GM21447 (cell line): ENCODE data around the gene TUBB1.

Experiments
- ATAC-seq: cut with Tn5 transposase; IDR thresholded peaks from one replicate; pipeline ENCODE4 v1.9.1; 2021; ENCODE audit not compliant: unreplicated experiment

TUBB1 gene

DNA sequence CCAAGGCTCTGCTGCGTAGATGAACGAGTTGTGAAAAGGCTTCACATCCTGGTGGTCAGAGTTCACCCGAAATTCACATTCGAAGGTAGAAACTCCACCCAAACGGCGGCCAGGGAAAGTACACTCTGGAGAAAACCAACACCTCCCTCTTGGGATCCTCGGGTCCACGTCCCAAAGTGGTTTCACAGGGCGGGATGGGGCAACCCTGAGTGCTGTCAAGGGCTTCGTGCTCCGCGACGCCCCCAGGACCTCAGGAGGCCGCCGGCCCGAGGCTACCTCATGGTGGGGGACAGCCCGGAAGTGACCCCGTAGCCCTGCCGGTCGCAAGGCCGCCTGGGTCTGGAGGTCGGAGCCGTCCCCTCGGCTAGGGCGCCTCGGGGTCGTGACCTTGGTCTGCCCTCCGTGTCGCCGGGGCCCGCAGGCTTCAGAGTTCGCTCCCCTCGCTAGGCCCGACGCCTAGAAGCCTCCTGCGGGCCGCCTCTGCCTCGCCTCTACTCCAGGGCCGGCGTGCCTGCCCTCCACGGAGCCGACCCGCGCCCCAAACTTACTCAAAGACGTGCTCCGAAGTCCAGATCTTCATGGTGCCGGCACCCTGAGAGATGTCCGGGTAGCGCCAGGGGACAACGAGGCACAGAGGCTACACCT is 23.0 kb downstream of the TUBB1 start, which contains the start of gene PRELID3B:
PRELID3B (minus strand) TSS at position 636 of the 645 bp plus-strand sequence; CDS start at position 580, 56 bp downstream.
- ATAC-seq: peak; percentile 40

DNA sequence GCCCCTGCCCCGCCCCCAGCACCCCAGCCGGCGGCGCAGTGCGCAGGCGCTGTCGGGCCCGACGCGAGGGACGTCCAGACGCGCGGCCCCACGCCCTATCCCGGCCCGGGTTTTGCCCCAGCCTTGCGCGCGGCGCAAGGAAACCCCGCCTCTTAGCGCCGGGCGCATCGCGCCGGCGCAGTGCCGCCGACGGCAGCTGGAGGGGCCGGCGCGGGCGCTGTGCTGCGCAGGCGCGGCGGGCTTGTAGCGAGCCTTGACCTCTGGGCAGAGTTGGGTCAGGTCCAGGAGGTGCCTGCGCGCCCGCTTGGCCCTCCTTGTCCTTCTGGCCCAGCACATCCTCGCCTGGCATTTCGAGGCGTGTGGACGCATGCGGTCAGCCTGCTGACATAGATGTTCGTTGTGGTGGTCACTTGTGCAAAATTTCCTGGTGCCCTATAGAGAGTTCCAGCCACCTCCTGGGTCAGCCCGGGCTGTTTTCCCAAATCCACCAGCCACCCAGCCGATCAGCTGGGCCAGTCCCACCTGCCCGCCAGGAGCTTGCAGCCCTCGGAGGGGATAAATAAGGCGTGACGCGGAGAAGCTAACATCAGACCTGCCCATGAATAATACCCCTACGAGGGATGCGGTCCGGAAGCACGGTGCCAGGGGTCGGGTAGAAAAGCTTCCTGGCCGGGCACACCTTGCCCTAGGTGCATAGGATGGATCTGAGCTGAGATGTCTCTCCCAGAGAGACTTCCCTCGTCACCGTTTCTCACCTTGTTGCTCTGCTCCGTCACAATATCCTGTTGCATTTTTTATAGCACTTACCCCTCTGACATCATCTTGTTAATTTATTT is 23.8 kb downstream of the TUBB1 start:
- peak; percentile 87 for ATAC-seq

DNA sequence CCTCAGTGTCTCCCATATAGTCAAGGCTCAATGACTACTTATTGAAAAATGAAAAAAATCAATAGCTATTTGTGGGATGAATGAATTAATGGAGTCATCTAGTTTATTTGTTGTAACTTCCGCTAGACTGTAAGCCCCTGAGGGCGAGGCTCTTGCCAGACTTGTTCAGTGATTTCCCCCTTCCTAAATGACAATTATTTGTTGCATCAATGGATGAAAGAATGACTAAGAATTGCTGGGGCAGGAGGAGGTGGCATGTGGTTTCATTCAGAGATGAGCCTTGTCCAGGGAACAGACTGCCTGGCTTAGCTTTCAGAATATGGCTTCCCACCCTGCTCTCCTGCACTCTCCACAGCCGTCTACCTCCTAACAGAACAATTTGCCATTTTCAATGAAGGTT is 24.5 kb downstream of the TUBB1 start:
- ATAC-seq: no peak

DNA sequence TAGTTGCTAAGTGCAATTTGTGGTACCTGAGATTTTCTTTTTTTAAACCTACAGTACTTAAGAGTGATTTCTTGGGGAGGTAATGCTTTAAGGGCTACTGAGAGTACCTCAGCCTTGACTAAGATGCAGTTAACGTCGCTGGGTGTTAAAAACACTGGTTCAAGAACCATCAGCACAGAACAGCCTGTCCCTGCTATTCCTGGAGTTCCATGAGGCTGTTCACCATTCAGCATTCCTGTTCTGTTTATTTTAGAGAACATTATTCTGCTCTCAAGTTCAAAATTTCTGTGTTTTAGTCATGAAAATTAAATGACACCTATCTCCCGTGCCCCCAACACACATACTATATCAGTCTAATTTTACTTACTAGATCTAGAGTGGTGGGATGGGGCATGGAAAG is 25.1 kb downstream of the TUBB1 start:
- no peak for ATAC-seq

DNA sequence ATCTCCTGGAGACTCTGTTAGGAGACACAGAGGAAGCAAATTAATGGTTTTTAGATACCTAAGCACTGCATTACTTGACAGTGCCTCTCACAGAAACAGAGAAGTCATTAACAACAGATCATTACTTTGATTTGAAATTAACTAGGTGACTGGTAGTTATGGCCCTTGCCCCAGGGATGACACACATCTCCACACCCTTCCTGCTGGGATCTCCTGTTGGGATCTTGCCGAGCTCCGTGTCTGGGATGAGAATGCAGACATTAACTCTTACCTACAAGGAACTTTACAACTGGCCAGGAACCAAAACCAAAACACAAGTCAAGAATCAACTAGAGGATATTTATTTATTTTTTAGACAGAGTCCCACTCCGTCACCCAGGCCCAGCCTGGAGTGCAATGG is 25.6 kb downstream of the TUBB1 start:
- no peak for ATAC-seq

DNA sequence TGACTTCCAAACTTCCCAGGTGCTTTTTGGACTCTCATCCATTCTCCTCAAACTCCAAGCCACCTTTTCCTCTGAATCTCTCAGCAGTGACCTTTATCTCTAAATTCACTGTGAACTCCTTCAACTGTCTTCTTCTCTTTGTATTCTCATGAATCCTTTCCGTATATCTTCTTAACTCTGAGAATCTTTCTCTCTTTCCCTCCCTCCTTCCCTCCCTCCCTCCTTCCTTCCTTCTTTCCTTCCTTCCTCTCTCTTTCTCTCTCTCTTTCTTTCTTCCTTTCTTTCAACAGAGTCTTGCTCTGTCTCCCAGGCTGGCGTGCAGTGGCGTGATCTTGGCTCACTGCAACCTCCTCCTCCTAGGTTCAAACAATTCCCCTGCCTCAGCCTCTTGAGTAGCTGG is 27.6 kb downstream of the TUBB1 start:
- ATAC-seq: no peak

DNA sequence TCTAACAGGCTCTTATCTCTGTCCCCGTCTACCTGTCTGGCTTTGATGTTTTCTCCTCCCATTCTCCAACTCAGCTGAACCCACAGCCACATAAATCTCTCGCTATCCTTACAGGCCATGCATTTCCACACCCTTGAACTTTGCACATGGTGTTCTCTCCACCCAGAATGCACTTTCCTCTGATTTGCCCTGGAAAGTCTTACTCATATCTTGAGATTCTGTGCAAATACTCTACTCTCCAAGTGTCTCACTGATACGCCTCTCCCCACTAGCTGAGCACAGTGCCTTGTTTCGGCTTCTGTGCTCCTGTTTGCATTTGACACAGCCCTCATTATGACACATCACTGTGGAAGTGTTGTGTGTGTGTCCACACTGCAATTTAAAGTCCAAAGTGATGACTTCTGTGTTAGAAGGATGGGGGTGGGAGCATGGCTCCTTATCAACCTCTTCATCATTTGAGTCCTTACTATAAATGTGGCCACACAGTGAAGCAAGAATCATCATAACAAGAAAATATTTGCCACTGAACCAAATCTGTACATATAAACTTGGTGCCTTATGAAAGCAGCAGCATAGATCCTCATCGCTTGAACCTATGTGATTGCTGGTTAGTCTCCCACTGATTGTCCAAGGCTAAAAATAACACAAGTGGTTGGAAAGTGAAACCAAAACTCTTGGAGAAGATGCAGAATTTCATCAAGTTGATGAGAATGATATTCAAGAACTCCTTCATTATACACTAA is 28.9 kb downstream of the TUBB1 start:
- ATAC-seq: no peak

DNA sequence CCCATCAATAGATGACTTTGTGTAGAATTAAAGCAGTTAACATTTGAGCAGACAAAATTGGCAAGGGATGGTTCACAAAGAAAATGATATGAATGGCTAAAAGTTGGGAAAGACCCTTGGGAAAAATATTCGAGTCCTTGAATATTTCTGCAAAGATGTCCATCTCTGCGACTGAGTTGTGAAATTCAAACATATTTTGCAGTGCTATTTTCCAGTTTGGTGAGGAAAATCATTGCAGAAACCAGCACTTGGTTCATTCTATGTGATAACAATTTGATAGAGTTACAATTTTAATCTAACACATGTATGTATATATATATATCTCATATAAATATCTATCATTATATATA is 29.4 kb downstream of the TUBB1 start:
- ATAC-seq: no peak

DNA sequence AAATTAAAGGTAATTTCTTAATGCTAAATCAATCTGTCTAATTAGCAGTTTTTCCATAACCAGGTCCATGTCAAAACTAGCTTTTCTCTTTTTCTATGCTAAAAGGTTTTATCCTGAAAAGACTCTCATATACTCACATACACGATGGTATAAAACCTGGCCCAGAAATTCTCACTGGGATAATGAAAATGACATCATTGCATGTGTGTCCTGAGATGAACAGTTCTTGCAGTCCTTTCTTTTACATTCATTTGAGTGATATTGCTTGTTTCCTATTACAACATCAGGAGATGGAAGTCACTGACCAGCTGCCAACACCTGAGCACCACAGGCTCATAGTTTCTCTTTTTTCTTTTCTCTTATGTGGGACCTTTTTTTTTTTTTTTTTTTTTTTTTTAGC is 31.2 kb downstream of the TUBB1 start:
- ATAC-seq: no peak

DNA sequence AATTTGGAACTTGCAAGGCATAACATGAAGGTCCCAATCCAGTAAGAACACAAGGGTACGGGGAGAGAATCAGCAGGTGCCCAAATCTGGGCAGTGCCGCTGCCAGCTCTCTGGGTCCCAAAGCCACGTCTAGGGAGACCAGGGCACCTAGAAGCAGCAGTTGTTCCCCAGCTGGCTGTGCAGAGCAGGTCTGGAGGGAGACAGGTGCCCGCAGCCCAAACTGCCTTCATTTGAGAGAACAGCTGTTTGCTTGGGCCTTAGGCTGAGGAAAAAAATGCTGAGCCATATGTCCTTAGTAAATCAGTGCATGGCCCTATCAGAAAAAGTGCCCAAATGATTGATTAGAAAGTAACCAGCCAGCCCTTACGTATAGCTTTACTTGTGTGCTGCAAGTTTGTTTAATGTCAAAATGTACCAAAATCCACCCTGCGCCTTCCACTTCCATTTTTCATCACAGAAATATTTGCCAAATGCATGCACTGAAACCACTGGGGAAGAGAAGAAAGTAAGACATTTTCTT is 32.5 kb downstream of the TUBB1 start:
- ATAC-seq: no peak

DNA sequence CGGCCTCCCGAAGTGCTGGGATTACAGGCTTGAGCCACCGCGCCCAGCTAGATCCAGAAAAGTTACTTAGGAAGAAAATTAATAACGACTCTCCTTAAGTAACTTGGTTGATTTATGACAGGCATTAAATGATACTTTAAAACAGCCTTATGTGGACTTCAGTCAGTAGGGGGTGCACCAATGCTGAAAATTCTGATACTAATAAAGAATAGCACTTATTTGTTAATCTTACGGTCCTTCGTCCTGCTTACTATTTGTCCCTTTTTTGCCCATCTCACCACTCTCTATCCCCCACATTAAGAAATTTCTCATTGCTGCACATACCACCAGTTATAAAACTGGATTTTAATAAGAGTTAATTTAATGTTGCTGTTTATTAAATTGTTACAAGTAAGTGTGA is 36.1 kb downstream of the TUBB1 start:
- no peak for ATAC-seq

DNA sequence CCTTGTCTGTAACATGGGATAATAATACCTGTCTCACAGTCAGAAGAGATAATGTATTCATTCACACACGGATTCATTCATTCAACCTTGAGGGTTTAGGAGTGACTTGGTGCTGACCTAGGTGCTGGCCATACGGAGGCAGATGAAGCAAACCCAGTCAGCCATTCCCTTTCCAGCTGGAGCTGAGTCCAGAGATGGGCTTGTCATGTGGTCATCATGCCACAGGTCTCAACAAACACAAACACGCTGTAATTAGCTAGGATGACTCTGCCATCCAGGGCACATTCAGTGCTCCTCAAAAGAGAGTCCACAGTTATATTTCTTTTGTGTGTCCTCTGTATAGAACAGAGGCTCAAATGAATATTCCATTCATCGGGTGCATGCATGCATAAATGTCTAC is 42.9 kb downstream of the TUBB1 start:
- no peak for ATAC-seq

DNA sequence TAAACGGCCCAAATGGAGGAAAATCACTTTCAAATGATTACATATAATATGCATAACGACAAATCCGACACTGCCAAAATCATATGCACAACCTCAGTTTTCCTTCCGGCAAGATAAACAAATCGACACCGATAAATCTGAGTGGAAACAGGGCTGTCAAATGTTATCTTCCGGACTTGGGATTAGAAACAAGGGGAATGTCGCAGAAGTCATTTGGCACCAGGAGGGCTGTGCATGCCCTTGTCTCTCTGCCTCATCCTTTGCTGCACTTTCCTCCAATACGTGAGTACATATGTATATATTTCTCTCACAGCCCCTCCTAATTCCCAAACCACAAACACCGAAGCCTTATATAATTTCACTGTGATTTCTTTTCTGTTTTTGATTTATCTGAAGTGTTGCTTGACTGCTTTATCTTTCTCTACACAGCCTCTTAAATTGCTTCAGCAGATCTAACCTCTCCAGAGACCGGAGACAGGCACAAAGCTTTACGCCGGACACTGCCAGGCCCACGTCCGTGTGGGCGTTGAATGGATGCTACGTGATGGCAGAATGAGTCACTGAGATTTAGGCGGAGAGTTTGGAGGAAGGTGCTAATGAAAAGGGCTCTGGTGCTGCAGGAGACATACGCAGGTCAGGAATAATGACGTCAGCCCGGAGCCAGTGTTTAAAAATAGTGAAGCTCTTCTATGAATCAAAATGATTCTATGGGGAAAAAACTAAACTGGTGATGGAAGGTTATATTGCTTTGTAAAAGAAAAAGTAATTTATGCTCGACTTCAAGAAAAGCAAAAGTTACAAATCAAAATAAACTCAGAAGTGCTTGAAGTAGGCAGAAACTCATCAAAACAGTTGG is 44.4 kb downstream of the TUBB1 start:
- no peak for ATAC-seq

DNA sequence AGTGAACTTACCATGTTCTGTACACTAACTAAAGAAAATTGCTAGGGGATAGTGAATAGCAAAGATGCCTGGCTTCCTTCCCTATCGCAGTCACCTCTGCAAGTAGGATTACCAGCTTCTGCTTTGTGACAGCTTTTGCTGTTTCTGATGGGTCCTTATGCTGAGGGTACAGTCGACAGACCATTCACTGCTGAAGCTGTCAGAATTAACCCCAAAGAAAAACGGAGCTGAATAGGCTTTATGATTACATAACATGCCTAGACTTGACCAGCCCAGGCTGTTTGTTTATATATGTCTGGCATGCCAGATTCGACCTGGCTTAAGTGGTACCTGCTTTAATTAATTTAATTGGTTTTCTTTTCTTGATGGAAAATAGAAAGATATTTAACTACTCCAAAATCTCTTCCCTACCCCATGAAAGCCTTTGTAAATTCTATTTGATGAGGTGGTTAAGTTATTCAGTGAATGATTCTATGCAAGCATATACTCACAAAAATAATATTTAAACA is 45.0 kb downstream of the TUBB1 start:
- no peak for ATAC-seq

DNA sequence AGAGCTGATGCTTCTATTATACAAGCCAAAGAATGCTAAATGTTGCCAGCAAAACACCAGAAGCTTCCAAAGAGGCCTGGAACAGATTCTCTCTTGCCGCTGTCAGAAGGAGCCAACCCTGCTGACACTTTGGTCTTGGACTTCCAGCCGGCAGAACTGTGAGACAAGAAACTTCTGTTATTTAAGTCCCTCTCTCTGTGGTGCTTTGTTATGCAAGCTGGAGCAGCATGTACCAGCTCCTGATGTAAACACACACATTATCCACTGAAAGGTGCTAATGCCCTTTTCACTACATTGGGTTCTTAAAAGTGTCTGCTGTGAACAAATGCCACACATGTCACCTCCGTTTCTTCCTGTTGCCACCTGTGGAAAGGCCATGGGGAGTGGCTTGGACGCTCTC is 49.3 kb downstream of the TUBB1 start:
- ATAC-seq: no peak

DNA sequence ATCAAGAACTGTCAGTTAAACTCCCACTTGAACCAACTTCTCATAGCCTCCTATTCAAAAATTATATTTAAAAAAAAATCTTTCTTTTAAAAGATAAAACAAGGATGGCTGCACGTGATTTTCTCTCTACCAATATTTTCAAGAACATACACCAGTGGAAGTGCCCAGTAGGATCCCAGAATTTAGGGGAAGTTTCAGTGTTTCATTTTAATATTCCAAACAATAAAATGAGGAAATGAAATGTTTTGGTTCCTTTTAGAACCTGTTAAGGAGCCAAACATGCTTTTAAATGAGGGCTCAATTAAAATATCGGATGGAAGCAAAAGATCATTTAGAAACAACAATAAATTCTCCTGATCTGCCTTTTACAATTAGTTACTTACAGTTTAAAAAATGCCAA is 49.8 kb downstream of the TUBB1 start:
- ATAC-seq: no peak

DNA sequence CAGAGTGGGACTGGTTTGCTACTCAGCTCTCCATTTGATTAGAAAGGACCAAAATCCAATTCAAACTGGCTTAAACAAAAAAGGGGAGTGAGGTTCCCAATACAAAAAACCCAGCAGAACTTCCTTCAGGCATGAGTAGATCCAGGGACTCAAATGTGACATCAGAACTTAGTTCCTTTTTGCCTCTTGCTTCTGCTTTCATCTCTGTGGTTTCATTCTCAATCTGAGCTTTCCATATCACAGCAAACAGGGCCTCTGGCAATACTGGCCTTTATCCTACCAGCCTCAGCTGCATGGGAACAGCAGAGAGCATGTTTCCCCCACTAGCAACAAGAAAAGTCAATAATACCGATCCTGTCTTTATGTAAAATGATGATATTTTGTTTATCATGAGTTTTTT is 52.0 kb downstream of the TUBB1 start:
- no peak for ATAC-seq

DNA sequence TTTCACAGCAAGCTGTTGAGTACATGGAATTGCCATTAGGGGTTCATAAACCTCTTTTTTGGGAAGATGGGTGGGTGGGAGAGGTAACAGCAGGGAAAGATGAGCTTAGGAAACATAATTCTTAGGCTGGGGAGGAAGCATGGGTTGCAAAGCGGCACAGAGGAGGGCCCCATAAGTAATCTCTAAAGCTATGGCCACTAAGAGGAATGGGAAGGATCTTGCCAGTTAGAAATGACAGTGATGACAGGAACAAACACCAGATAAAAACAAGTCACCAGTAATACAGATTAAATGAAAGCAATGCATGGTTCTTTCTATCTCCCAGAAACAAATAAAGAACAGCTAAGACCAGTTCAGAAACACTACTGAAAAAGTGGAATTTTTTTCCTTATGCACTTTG is 54.4 kb downstream of the TUBB1 start:
- no peak for ATAC-seq

DNA sequence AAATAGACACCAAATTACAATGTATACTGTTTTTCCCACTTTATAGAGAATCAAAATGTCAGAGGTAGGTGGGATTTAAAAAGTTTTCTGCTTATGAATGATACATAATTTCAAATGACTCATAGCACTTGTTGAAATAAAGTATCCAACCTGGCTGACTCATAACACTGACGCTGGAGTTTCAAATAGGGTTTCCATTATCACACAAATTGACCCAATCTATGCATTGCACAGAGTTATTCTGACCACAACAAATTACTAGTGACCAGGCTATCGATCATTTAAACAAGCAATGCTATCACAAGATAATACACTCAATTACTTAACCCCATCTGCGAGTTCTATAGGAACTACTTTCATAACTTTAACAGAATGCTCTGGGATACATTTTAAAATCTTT is 55.2 kb downstream of the TUBB1 start:
- no peak for ATAC-seq

DNA sequence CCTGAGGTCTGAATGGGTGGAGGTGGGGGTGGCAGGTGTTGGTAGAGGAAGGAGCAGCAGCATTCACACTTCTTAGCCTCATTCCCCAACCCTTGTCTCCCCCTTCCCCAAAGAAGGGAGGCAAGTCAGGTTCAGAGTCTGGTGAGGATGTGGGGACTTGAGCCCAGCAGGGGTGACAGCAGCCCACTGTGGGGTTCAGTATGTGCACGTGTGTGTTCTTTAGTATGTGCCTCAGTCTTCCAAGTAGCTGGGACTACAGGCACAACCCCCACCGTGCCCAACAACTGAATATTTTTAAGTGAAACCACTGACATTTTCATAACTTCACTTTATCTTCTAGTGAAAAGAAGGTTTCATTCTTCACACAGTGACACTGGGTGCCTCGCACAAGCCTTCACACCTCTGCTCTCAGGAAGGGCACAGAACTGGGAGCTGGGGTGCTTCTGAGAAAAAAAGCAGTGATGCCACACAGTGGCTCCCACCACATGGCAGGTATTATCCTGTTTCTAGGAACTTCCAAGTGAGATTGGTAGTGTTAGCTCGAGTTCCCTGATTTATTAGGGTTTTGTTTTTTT is 56.8 kb downstream of the TUBB1 start:
- ATAC-seq: no peak
